Tibial nerve (tissue), 4 donors: Measurements from ENCODE around the gene SSPN.

Experiments
- EP300 ChIP-seq, 2 donors: sonication (generic); formaldehyde crosslinking; IDR thresholded peaks; one replicate each; pipeline ENCODE4 v1.6.1; 2017; ENCODE audit warnings: antibody characterized with exemption in 2 of 2, mild to moderate bottlenecking in 1 of 2
- TF ChIP-seq, protein P1 (sequence below), 5 experiments: fragments of 200-600 bp in 3 of 5; fragments of 450-650 bp in 2 of 5; sonication (generic) in 3 of 5; IDR thresholded peaks; one replicate each; pipeline ENCODE4 v1.5.1; 2016 to 2019; ENCODE audit warnings: antibody characterized with exemption in 5 of 5, mild to moderate bottlenecking in 3 of 5, moderate library complexity in 2 of 5

DNA sequence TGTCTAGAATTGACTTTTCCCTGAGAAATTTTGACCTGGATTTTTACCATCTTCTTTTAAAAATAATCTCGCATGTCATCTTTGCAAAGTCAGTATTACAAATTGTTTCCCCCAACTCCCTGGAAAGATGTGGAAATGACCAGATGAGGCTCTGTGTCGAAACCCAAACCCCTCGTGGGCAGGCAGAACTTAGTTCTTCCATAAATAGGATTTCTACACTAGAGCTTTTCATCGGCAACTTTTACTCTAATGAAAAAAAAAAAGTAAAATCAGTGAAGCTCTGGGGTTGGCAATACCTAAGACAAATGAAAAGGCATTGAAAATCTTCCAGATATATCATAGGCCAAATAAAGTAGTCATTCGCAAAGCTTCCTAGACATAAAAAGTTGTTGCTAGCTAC is 17.0 kb downstream of the SSPN start:
- TF ChIP-seq, protein P1, sequence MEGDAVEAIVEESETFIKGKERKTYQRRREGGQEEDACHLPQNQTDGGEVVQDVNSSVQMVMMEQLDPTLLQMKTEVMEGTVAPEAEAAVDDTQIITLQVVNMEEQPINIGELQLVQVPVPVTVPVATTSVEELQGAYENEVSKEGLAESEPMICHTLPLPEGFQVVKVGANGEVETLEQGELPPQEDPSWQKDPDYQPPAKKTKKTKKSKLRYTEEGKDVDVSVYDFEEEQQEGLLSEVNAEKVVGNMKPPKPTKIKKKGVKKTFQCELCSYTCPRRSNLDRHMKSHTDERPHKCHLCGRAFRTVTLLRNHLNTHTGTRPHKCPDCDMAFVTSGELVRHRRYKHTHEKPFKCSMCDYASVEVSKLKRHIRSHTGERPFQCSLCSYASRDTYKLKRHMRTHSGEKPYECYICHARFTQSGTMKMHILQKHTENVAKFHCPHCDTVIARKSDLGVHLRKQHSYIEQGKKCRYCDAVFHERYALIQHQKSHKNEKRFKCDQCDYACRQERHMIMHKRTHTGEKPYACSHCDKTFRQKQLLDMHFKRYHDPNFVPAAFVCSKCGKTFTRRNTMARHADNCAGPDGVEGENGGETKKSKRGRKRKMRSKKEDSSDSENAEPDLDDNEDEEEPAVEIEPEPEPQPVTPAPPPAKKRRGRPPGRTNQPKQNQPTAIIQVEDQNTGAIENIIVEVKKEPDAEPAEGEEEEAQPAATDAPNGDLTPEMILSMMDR (IDR thresholded peaks at IDR 0.05), result no peak
- TF ChIP-seq EP300 (IDR thresholded peaks at IDR 0.05), result peak in 1 of 2 donors; percentile 16
